ENCODE results near the gene GULP1. TPM values are rescaled to one million over a fixed set of nuclear protein-coding genes. Genes with fewer than 3 reads are reported as not detected.

The GULP1 gene
- total and polyA plus RNA-seq, 10 donors: 0.83 to 16.6 (median 6.6) TPM

DNA sequence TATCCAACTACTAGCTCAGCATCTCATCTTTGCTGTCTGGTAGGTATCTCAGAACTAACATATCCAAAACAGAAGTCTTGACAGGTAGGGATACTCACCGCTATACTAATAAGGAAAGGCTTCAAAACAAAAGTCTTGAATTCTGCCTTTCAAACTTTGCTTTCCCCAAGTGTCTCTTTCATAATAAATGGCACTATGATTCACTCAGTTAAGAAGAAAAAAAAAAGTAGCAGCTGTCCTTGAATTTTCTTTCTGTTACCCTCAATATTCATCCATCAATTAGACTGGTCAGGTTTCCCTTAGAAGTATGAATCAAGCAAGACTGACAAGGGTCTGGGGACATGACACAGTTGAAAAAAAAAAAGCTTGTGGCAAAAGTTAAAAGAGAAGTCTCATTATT is 175.1 kb downstream of the GULP1 start:
- no peaks in the 10 kb centered on the region for H3K27me3 ChIP-seq (replicated peaks in 1 of 7)
- H3K4me3 ChIP-seq: no peak overlapping the region
- 90 to 96% (median 94%) methylated on average over 1 of the region's 1 CpG for WGBS, 5 donors
- no peak overlapping the region for H3K27ac ChIP-seq
- no peaks in the 10 kb centered on the region for H3K4me1 ChIP-seq
- peaks cover 0 to 9% (median 3%) of the 10 kb centered on the region in 8 donors for H3K9me3 ChIP-seq
- no peak for DNase-seq
- intact Hi-C loops (cut with DNase I; ENCODE audit: low total_unique reads): no loop called here
- no peak for TF ChIP-seq POLR2AphosphoS5 (IDR thresholded peaks at IDR 0.05)
- TF ChIP-seq, protein P1, sequence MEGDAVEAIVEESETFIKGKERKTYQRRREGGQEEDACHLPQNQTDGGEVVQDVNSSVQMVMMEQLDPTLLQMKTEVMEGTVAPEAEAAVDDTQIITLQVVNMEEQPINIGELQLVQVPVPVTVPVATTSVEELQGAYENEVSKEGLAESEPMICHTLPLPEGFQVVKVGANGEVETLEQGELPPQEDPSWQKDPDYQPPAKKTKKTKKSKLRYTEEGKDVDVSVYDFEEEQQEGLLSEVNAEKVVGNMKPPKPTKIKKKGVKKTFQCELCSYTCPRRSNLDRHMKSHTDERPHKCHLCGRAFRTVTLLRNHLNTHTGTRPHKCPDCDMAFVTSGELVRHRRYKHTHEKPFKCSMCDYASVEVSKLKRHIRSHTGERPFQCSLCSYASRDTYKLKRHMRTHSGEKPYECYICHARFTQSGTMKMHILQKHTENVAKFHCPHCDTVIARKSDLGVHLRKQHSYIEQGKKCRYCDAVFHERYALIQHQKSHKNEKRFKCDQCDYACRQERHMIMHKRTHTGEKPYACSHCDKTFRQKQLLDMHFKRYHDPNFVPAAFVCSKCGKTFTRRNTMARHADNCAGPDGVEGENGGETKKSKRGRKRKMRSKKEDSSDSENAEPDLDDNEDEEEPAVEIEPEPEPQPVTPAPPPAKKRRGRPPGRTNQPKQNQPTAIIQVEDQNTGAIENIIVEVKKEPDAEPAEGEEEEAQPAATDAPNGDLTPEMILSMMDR (IDR thresholded peaks at IDR 0.05 in 8 of 11, conservative IDR thresholded peaks at IDR 0.05 in 3 of 11): no peak
- TF ChIP-seq POLR2A (IDR thresholded peaks at IDR 0.05): no peak
- H3K36me3 ChIP-seq: no peaks in the 10 kb centered on the region

DNA sequence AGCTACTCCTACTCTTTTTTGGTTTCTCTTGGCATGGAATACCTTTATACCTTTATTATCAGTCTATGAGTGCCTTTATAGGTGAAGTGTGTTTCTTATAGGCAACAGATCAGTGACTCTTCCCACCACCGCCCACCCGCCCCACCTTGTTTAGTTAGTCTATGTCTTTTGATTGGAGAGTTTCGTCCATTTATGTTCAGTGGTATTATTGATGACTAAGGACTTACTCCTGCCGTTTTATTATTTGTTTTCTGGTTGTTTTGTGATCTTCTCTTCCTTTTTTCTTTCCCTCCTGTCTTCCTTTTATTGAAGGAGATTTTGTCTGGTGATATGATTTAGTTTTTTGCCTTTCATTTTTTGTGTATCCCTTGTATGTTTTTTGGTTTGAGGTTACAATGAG is 179.5 kb downstream of the GULP1 start:
- intact Hi-C loops (cut with DNase I; ENCODE audit: low total_unique reads): no loop called here
- DNase-seq: no peak
- no peak for TF ChIP-seq POLR2A (IDR thresholded peaks at IDR 0.05)
- TF ChIP-seq POLR2AphosphoS5 (IDR thresholded peaks at IDR 0.05): no peak
- TF ChIP-seq, protein P1 (IDR thresholded peaks at IDR 0.05 in 8 of 11, conservative IDR thresholded peaks at IDR 0.05 in 3 of 11): no peak
- H3K36me3 ChIP-seq: no peaks in the 10 kb centered on the region
- H3K4me1 ChIP-seq: no peaks in the 10 kb centered on the region
- H3K9me3 ChIP-seq: peaks cover 0 to 9% (median 3%) of the 10 kb centered on the region in 8 donors
- WGBS, 5 donors: 86 to 98% (median 89%) methylated on average over 4 of the region's 4 CpGs
- H3K27me3 ChIP-seq (replicated peaks in 1 of 7): no peaks in the 10 kb centered on the region
- H3K4me3 ChIP-seq: no peak overlapping the region
- H3K27ac ChIP-seq: no peak overlapping the region

DNA sequence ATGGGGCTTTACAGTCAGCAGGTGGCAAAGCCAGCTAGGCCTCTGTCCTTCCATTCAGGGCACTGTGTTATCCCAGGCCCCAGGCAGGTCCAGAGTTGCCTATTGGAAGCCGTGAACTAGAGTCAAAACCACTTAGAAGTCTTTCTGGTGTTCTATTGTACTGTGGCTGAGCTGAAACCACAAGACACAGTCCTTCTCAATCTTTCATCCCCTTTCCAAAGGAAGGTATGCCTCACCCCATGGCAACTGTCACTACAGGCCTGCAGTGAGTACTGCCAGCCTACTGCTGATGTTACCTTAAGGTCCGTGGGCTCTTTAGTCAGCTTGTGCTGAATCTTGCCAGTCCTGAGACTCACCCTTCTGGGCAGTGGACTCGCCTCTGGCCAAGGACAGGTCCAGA is 181.6 kb downstream of the GULP1 start:
- no peaks in the 10 kb centered on the region for H3K27me3 ChIP-seq (replicated peaks in 1 of 7)
- H3K36me3 ChIP-seq: no peaks in the 10 kb centered on the region
- H3K4me1 ChIP-seq: no peaks in the 10 kb centered on the region
- TF ChIP-seq POLR2A (IDR thresholded peaks at IDR 0.05): no peak
- TF ChIP-seq, protein P1 (IDR thresholded peaks at IDR 0.05 in 8 of 11, conservative IDR thresholded peaks at IDR 0.05 in 3 of 11): no peak
- no peak for TF ChIP-seq POLR2AphosphoS5 (IDR thresholded peaks at IDR 0.05)
- no peak for DNase-seq
- 69 to 89% (median 78%) methylated on average over 3 of the region's 3 CpGs for WGBS, 5 donors
- intact Hi-C loops (cut with DNase I; ENCODE audit: low total_unique reads): no loop called here
- no peak overlapping the region for H3K27ac ChIP-seq
- peaks cover 0 to 9% (median 3%) of the 10 kb centered on the region in 8 donors for H3K9me3 ChIP-seq
- H3K4me3 ChIP-seq: no peak overlapping the region

DNA sequence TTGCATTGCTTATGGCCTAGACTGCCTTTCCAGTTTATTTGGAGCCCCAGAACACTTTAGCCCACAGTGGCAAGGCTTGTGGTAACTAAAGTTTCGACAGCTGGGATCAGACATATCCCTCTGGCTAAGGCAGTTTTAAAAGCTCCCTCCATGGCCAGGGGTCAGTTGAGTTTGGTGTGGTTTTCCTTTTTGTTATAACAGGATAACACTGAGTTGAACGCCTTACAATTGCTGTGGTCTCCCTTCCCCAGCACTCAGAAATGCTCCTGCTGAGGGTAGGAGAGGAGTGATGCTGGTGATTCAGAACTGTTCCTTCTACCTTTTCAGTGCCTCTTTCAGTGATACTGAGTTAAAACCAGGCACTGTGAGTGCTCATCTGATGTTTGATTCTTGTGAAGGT is 182.6 kb downstream of the GULP1 start:
- WGBS, 5 donors: 63 to 88% (median 76%) methylated on average over 2 of the region's 2 CpGs
- H3K27ac ChIP-seq: no peak overlapping the region
- H3K4me3 ChIP-seq: no peak overlapping the region
- intact Hi-C loops (cut with DNase I; ENCODE audit: low total_unique reads): no loop called here
- H3K27me3 ChIP-seq (replicated peaks in 1 of 7): no peaks in the 10 kb centered on the region
- no peaks in the 10 kb centered on the region for H3K4me1 ChIP-seq
- peaks cover 0 to 9% (median 3%) of the 10 kb centered on the region in 8 donors for H3K9me3 ChIP-seq
- TF ChIP-seq POLR2A (IDR thresholded peaks at IDR 0.05) (no peak), POLR2AphosphoS5 (IDR thresholded peaks at IDR 0.05) (no peak)
- TF ChIP-seq, protein P1 (IDR thresholded peaks at IDR 0.05 in 8 of 11, conservative IDR thresholded peaks at IDR 0.05 in 3 of 11): no peak
- no peaks in the 10 kb centered on the region for H3K36me3 ChIP-seq
- no peak for DNase-seq

Measured in spleen (tissue), 11 donors.